Omental fat pad (tissue), 4 donors: Measurements from ENCODE around the gene STIP1. TPM values are rescaled to one million over a fixed set of nuclear protein-coding genes. Genes with fewer than 3 reads are reported as not detected.
A peak's percentile ranks its signal among the peaks of the same experiment; 100 is the strongest.

ENCODE experiments used
- ATAC-seq: fragments of 150-250 bp; one replicate; pipeline ENCODE4 v1.9.1; 2016; ENCODE audit warnings: mild to moderate bottlenecking, moderate library complexity; ENCODE audit not compliant: low FRiP score
- DNase-seq: peaks from one replicate; pipeline ENCODE4 v3.0.0-alpha.2; 2019; ENCODE audit warnings: low spot score
- CTCF ChIP-seq, 3 donors: fragments of 450-650 bp; IDR thresholded peaks; one replicate each; pipeline ENCODE4 v1.5.1; 2016 to 2017; ENCODE audit warnings: antibody characterized with exemption in 3 of 3, mild to moderate bottlenecking in 3 of 3, moderate library complexity in 2 of 3
- total RNA-seq, 4 donors: library from RNA; depleted of rRNA; stranded (reverse); fragments of >200 nt; gene quantifications; one replicate each; pipeline ENCODE4 v1.1.0, GENCODE V29; 2016

The STIP1 gene
- total RNA-seq, 4 donors from 2014 or later, result 73.0 to 174 (median 135) TPM

GRCh38 chr11:64202992-64203391 is 17.0 kb downstream of the STIP1 start:
- DNase-seq (no peak), ATAC-seq (no peak)
- TF ChIP-seq CTCF (IDR thresholded peaks at IDR 0.05), result no peak

GRCh38 chr11:64203421-64204079 is 17.6 kb downstream of the STIP1 start:
- no peak for DNase-seq
- no peak for ATAC-seq
- TF ChIP-seq CTCF (IDR thresholded peaks at IDR 0.05), result no peak

- ATAC-seq (no peak), DNase-seq (no peak)
- TF ChIP-seq CTCF (IDR thresholded peaks at IDR 0.05), result no peak
Observed at GRCh38 chr11:64204080-64204440, 18.1 kb downstream of the STIP1 start.

GRCh38 chr11:64204464-64204989 is 18.6 kb downstream of the STIP1 start:
- ATAC-seq, result peak; percentile 60
- DNase-seq, result peak; percentile 77
- TF ChIP-seq CTCF (IDR thresholded peaks at IDR 0.05), result no peak

GRCh38 chr11:64206457-64207255 is 20.7 kb downstream of the STIP1 start, which contains the start of gene FERMT3:
FERMT3 (plus strand) TSS chr11:64206721; CDS start chr11:64207365, 644 bp downstream.
- no peak for TF ChIP-seq CTCF (IDR thresholded peaks at IDR 0.05)
- ATAC-seq (no peak), DNase-seq (no peak)

- DNase-seq (no peak), ATAC-seq (peak; percentile 31)
- no peak for TF ChIP-seq CTCF (IDR thresholded peaks at IDR 0.05)
Observed at GRCh38 chr11:64207256-64208085, 21.5 kb downstream of the STIP1 start.
